ENCODE results near the gene OIP5.
"Not testable (repeated sequence)": the region's sequence is repeated elsewhere in the genome, so short reads cannot be mapped to it uniquely, and the experiment has no call there.

The OIP5 gene

DNA sequence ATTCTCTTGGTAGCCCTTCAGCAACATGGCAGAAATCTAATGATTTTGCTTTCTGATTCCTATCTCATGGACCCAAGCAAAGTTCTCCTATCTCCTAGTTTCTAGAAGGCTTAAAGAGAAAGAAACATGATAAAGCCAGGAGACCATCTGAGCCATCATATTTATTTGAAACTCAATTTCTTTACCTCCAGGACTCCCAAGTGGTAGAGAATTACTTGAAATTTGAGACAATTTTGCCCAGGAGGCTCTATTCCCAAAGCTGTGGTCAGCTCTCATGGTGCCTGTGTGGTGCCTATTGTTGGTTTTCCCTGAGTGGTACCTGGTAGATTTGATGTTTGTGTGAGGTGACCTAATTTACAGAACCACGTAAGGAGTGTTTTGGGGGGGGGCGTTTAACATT, 62.5 kb downstream of the OIP5 start:
- DNase-seq: no peak
- intact Hi-C loops (cut with DNase I): no loop called here

GRCh38 chr15:41263891-41264351, 68.5 kb downstream of the OIP5 start:
- no peak for DNase-seq

DNA sequence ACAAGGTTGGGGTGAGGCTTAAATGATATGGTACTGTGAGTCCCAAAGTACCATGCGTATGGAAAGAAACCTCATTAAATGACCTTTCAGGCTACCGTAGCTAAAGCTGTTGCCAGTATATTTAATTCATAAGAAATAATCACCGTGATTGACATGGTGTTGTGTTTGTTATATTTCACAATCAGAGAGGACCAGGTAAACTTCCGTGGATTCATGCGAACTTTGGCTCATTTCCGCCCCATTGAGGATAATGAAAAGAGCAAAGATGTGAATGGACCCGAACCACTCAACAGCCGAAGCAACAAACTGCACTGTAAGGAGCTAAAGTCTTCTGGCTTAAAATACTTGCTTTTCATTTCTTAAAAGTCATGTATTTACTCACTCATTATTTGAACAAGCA, 69.8 kb downstream of the OIP5 start:
- DNase-seq: no peak
- intact Hi-C loops (cut with DNase I): no loop called here

More at GRCh38 chr15:41263891-41264351, 68.5 kb downstream of the OIP5 start:
- intact Hi-C loops (cut with DNase I): no loop called here

DNA sequence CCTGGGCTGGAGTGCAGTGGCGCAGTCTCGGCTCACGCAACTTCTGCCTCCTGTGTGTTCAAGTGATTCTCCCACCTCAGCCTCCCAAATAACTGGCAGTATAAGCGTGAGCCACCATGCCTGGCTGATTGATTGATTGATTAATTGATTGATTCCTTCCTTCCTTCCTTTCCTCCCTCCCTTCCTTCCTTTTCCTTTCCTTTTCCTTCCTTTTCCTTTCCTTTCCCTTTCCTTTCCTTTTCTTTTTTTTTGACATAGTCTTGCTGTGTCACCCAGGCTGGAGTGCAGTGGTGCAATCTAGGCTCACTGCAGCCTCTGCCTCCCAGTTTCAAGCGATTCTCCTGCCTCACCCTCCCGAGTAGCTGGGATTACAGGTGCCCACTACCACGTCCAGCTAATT, 71.5 kb downstream of the OIP5 start:
- intact Hi-C loops (cut with DNase I); DNase-seq: not testable (repeated sequence)

DNA sequence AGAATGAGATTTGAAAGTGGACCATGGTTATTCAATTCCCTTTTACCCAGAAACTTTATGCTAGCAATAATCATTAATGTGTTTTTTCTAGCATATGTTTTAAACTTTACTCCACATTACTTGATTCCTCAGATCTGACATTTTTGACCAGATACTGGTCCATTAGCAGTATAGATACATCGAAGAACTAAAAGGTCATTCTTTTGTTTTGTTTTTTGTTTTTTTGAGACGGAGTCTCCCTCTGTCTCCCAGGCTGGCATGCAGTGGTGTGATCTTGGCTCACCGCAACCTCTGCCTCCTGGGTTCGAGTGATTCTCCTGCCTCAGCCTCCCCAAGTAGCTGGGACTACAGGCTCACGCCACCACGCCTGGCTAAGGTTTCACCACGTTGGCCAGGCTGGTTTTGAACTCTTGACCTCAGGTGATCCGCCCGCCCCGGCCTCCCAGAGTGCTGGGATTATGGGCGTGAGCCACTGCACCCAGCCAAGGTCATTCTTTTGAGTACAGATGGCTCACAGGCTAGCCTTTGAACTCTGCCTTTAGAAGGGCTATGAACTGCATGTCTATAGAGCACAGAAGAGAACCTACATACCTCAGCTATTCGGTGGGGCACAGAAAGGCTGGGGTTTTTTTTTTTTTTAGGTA, 72.7 kb downstream of the OIP5 start:
- intact Hi-C loops (cut with DNase I): no loop called here
- no peak for DNase-seq
